Trophoblast cell (in vitro differentiated cells and primary cell): ENCODE data around the gene PRAME.
"Not testable (repeated sequence)": the region's sequence is repeated elsewhere in the genome, so short reads cannot be mapped to it uniquely, and the experiment has no call there.

Experiments
- DNase-seq, 2 donors: peaks; one replicate each; pipeline ENCODE4 v3.0.0-alpha.2; 2016
- H2AFZ ChIP-seq: 2 replicates; pipeline ENCODE4 v1.6.1; 2013; ENCODE audit warnings: low read length, moderate library complexity, mild to moderate bottlenecking; ENCODE audit not compliant: insufficient read depth, poor library complexity
- H2AK5ac ChIP-seq: 2 replicates; pipeline ENCODE4 v1.6.1; 2013; ENCODE audit warnings: mild to moderate bottlenecking, low read length
- H2BK120ac ChIP-seq: 2 replicates; pipeline ENCODE4 v1.6.1; 2013; ENCODE audit warnings: low read length, mild to moderate bottlenecking, moderate library complexity; ENCODE audit not compliant: insufficient read depth, poor library complexity
- H2BK12ac ChIP-seq: 2 replicates; pipeline ENCODE4 v1.6.1; 2013; ENCODE audit warnings: mild to moderate bottlenecking, low read length, moderate library complexity
- H2BK5ac ChIP-seq: 2 replicates; pipeline ENCODE4 v1.6.1; 2013; ENCODE audit warnings: low read length, low read depth, moderate library complexity, mild to moderate bottlenecking; ENCODE audit not compliant: poor library complexity
- H3K14ac ChIP-seq: 2 replicates; pipeline ENCODE4 v1.6.1; 2013; ENCODE audit warnings: mild to moderate bottlenecking, low read length
- H3K18ac ChIP-seq: 2 replicates; pipeline ENCODE4 v1.6.1; 2013; ENCODE audit warnings: mild to moderate bottlenecking, low read length
- H3K23ac ChIP-seq: 2 replicates; pipeline ENCODE4 v1.6.1; 2013; ENCODE audit warnings: low read length
- H3K27ac ChIP-seq: 2 replicates; pipeline ENCODE4 v1.5.1; 2013; ENCODE audit warnings: low read depth, mild to moderate bottlenecking, inconsistent platforms, low read length, moderate library complexity
- H3K27me3 ChIP-seq: 2 replicates; pipeline ENCODE4 v1.6.1; 2013; ENCODE audit warnings: inconsistent platforms, mild to moderate bottlenecking, low read length, moderate library complexity; ENCODE audit not compliant: insufficient read depth
- H3K36me3 ChIP-seq, 2 experiments: 1 replicate in 1 of 2; 2 replicates in 1 of 2; pipeline ENCODE4 v1.6.1; 2013; ENCODE audit warnings: low read length in 2 of 2, mild to moderate bottlenecking in 2 of 2, moderate library complexity in 1 of 2; ENCODE audit not compliant: insufficient read depth in 2 of 2, control insufficient read depth in 1 of 2
- H3K4ac ChIP-seq: 2 replicates; pipeline ENCODE4 v1.6.1; 2013; ENCODE audit warnings: low read depth, mild to moderate bottlenecking, low read length, moderate library complexity
- H3K4me1 ChIP-seq, 2 experiments: 1 replicate in 1 of 2; 2 replicates in 1 of 2; pipeline ENCODE4 v1.6.1; 2013; ENCODE audit warnings: low read length in 2 of 2, mild to moderate bottlenecking in 2 of 2, moderate library complexity in 1 of 2; ENCODE audit not compliant: insufficient read depth in 2 of 2, control insufficient read depth in 1 of 2
- H3K4me2 ChIP-seq: 2 replicates; pipeline ENCODE4 v1.6.1; 2013; ENCODE audit warnings: inconsistent platforms, mild to moderate bottlenecking, low read length, moderate library complexity
- H3K4me3 ChIP-seq: 2 replicates; pipeline ENCODE4 v1.5.1; 2013; ENCODE audit warnings: mild to moderate bottlenecking, low read depth, low read length, inconsistent platforms
- H3K79me1 ChIP-seq: one replicate; pipeline ENCODE4 v1.6.1; 2013; ENCODE audit warnings: low read length
- H3K79me2 ChIP-seq: 2 replicates; pipeline ENCODE4 v1.6.1; 2013; ENCODE audit warnings: low read length, mild to moderate bottlenecking; ENCODE audit not compliant: control insufficient read depth, insufficient read depth, poor library complexity
- H3K9ac ChIP-seq: 2 replicates; pipeline ENCODE4 v1.6.1; 2013; ENCODE audit warnings: mild to moderate bottlenecking, low read length
- H3K9me3 ChIP-seq: 2 replicates; pipeline ENCODE4 v1.6.1; 2013; ENCODE audit warnings: low read depth, mild to moderate bottlenecking, control low read depth, inconsistent platforms, low read length; ENCODE audit not compliant: insufficient read depth
- H4K12ac ChIP-seq: 2 replicates; pipeline ENCODE4 v1.6.1; 2013; ENCODE audit warnings: low read depth, mild to moderate bottlenecking, low read length, moderate library complexity
- H4K8ac ChIP-seq: 2 replicates; pipeline ENCODE4 v1.6.1; 2013; ENCODE audit warnings: low read depth, mild to moderate bottlenecking, low read length, moderate library complexity
- H4K91ac ChIP-seq: one replicate; pipeline ENCODE4 v1.6.1; 2013; ENCODE audit warnings: low read depth, mild to moderate bottlenecking, low read length, moderate library complexity
- WGBS: extraction: QIAGEN DNeasy Blood & Tissue Kit; methylation state at CpG from one replicate; pipeline ENCODE4 v1.1.7; 2013; ENCODE audit warnings: missing lambda C conversion rate; ENCODE audit not compliant: insufficient read length, insufficient coverage; ENCODE audit errors: extremely low coverage; 5-methylcytosine and 5-hydroxymethylcytosine counted together

PRAME gene

GRCh38 chr22:22533863-22534262, 25.2 kb downstream of the PRAME start:
- no peak overlapping the region for H3K4me2 ChIP-seq
- no peak overlapping the region for H2AK5ac ChIP-seq
- no peak overlapping the region for H3K4ac ChIP-seq
- no peak overlapping the region for H2BK12ac ChIP-seq
- no peak overlapping the region for H4K12ac ChIP-seq
- no peak overlapping the region for H3K4me3 ChIP-seq
- H3K36me3 ChIP-seq, result no peaks in the 10 kb centered on the region
- no peaks in the 10 kb centered on the region for H3K4me1 ChIP-seq
- H2BK120ac ChIP-seq, result no peak overlapping the region
- no peak overlapping the region for H4K8ac ChIP-seq
- no peak overlapping the region for H3K14ac ChIP-seq
- no peaks in the 10 kb centered on the region for H3K27me3 ChIP-seq
- no peak for DNase-seq
- no peak overlapping the region for H2AFZ ChIP-seq
- no CpG with 5 or more reads among the region's 5 CpGs for WGBS
- H3K79me2 ChIP-seq, result no peaks in the 10 kb centered on the region
- H4K91ac ChIP-seq, result no peak overlapping the region
- no peak overlapping the region for H3K27ac ChIP-seq
- no peak overlapping the region for H3K9ac ChIP-seq
- no peak overlapping the region for H3K23ac ChIP-seq
- H3K9me3 ChIP-seq, result peaks cover 12% of the 10 kb centered on the region
- no peak overlapping the region for H3K18ac ChIP-seq
- H3K79me1 ChIP-seq, result no peaks in the 10 kb centered on the region
- H2BK5ac ChIP-seq, result no peak overlapping the region

GRCh38 chr22:22533417-22533816, 25.6 kb downstream of the PRAME start:
- Histone ChIP-seq H3K4ac (no peak overlapping the region), H3K4me3 (no peak overlapping the region), H2AK5ac (no peak overlapping the region), H3K79me1 (no peaks in the 10 kb centered on the region), H3K27ac (no peak overlapping the region), H3K4me1 (no peaks in the 10 kb centered on the region), H3K27me3 (no peaks in the 10 kb centered on the region), H3K36me3 (no peaks in the 10 kb centered on the region), H2AFZ (no peak overlapping the region), H3K23ac (no peak overlapping the region), H4K12ac (no peak overlapping the region), H2BK12ac (no peak overlapping the region), H3K4me2 (no peak overlapping the region), H3K79me2 (no peaks in the 10 kb centered on the region), H4K8ac (no peak overlapping the region), H3K18ac (no peak overlapping the region), H3K9me3 (peaks cover 14% of the 10 kb centered on the region), H3K9ac (no peak overlapping the region), H3K14ac (no peak overlapping the region), H2BK5ac (no peak overlapping the region), H4K91ac (no peak overlapping the region), H2BK120ac (no peak overlapping the region)
- no CpG with 5 or more reads among the region's 1 CpG for WGBS
- DNase-seq, result no peak

- not testable (repeated sequence) for H3K4me2 ChIP-seq, H3K4me1 ChIP-seq, H3K18ac ChIP-seq, H3K27ac ChIP-seq, H3K9ac ChIP-seq, H3K4ac ChIP-seq, H4K91ac ChIP-seq, H4K12ac ChIP-seq, H3K79me1 ChIP-seq, H3K27me3 ChIP-seq, H3K4me3 ChIP-seq, H2AFZ ChIP-seq, DNase-seq, H4K8ac ChIP-seq, H2BK120ac ChIP-seq, H3K36me3 ChIP-seq, H2AK5ac ChIP-seq, H2BK12ac ChIP-seq, H2BK5ac ChIP-seq, H3K23ac ChIP-seq, H3K79me2 ChIP-seq, H3K14ac ChIP-seq
- H3K9me3 ChIP-seq, result peaks cover 15% of the 10 kb centered on the region
- no CpG with 5 or more reads among the region's 12 CpGs for WGBS
Measured at GRCh38 chr22:22532547-22533071, 26.5 kb downstream of the PRAME start.

GRCh38 chr22:22531770-22532546, 27.1 kb downstream of the PRAME start:
- Histone ChIP-seq H3K4ac (no peak overlapping the region), H2BK120ac (no peak overlapping the region), H3K36me3 (no peaks in the 10 kb centered on the region), H2BK5ac (no peak overlapping the region), H3K79me2 (no peaks in the 10 kb centered on the region), H3K4me2 (no peak overlapping the region), H3K18ac (no peak overlapping the region), H2AFZ (no peak overlapping the region), H3K14ac (no peak overlapping the region), H3K9me3 (peaks cover 12% of the 10 kb centered on the region), H4K12ac (no peak overlapping the region), H3K4me3 (no peak overlapping the region), H2AK5ac (no peak overlapping the region), H3K23ac (no peak overlapping the region), H3K27ac (no peak overlapping the region), H3K4me1 (no peaks in the 10 kb centered on the region), H3K79me1 (no peaks in the 10 kb centered on the region), H2BK12ac (no peak overlapping the region), H3K27me3 (no peaks in the 10 kb centered on the region), H4K8ac (no peak overlapping the region), H4K91ac (no peak overlapping the region), H3K9ac (no peak overlapping the region)
- no peak for DNase-seq
- no CpG with 5 or more reads among the region's 7 CpGs for WGBS
